ENCODE results near the gene KLHL2. TPM values are rescaled to one million over a fixed set of nuclear protein-coding genes. Genes with fewer than 3 reads are reported as not detected.
"Not testable (repeated sequence)": the region's sequence is repeated elsewhere in the genome, so short reads cannot be mapped to it uniquely, and the experiment has no call there.

The KLHL2 gene
- total RNA-seq, 6 experiments from 2014 or later: 10.9 to 13.7 (median 11.4) TPM

DNA sequence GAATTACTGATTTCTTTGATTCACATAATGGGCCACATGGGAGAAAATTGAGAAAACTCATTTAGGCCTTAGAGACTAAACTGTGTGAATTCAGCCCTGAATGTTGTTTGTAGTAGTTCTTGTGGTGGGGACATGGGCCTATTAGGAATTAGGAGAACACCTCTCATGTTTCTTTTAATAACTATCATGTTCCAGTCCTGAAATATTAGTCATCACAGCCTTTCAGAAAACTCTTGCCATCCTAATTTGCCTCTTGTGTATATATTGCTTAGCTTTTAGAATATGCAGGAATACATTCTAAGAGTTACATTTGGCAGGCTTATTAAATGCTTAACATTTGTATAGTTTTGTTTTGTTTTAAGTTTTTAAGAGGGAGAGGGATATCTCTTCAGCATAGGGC, 33.4 kb downstream of the KLHL2 start:
- H3K27ac Mint-ChIP-seq; DNase-seq; H3K27me3 Mint-ChIP-seq (ENCODE audit: insufficient read depth); H3K36me3 Mint-ChIP-seq (ENCODE audit: low read depth); H3K4me3 Mint-ChIP-seq; H3K9me3 Mint-ChIP-seq: not testable (repeated sequence)
- H3K4me1 Mint-ChIP-seq (ENCODE audit: low read depth): peaks cover 24% of the 10 kb centered on the region

DNA sequence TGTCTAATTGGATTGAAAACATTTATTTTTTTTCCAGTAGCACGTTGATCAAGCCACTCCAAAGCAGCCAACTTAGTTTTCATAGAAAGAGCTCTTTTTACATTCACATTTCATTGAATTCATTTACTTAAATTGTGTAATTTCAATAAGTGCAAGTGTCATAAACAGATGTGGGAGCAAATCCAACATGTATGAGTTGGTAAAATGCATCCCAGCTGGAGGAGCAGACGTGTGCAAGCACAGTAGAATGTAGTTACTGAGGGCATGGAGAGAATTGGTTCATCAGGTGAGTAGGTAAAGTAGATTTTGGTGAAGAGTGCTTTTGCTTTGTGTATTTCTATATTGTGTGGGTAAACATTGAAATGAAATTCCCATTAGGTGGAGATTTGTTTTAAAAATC, 36.8 kb downstream of the KLHL2 start:
- H3K4me1 Mint-ChIP-seq (ENCODE audit: low read depth): peaks cover 14% of the 10 kb centered on the region
- H3K27me3 Mint-ChIP-seq (ENCODE audit: insufficient read depth); DNase-seq; H3K27ac Mint-ChIP-seq; H3K36me3 Mint-ChIP-seq (ENCODE audit: low read depth); H3K4me3 Mint-ChIP-seq; H3K9me3 Mint-ChIP-seq: not testable (repeated sequence)

DNA sequence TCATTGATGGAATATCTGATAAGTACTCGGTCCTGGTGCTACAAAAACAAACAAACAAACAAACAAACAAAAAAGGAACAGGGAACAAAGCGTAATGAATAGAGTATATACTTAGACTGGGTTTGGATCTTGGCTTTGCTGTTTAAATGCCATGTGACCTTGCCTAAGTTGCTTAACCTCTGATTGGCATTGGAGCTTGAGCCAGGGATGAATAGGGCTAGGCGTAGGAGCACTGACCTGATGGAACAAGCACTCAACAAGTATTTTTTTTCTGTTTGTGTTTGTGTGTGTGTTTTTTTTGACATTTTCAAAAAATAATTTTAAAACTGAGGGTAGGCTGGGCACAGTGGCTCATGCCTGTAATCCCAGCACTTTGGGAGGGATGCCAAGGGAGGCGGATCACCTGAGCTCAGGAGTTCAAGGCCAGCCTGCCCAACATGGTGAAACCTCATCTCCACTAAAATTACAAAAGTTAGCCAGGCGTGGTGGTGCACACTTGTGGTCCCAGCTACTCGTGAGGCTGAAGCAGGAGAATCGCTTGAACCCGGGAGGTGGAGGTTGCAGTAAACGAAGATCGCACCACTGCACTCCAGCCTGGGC, 37.3 kb downstream of the KLHL2 start:
- H3K36me3 Mint-ChIP-seq (ENCODE audit: low read depth); H3K9me3 Mint-ChIP-seq; H3K4me3 Mint-ChIP-seq; H3K27me3 Mint-ChIP-seq (ENCODE audit: insufficient read depth); DNase-seq; H3K27ac Mint-ChIP-seq: not testable (repeated sequence)
- peaks cover 14% of the 10 kb centered on the region for H3K4me1 Mint-ChIP-seq (ENCODE audit: low read depth)

DNA sequence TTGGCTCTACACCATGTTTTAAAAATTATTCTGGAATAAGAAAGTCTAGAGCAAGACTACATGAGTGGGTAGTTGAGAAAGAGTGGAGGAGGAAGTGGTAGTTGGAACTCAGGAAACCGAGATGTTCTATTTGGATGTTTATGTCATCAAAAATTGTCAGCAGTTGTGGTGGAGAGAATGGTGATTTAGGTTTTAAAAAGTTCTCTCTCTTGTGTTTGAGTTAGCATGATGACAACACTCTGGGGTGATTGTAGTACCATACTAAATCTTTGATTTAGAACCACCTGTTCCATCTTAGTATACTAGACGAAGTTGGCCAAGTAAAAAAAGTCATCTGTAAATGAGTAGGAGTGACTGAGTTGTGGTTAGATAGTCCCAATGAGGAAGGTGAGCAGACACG, 40.7 kb downstream of the KLHL2 start:
- H3K27ac Mint-ChIP-seq: no peak overlapping the region
- no peaks in the 10 kb centered on the region for H3K36me3 Mint-ChIP-seq (ENCODE audit: low read depth)
- no peaks in the 10 kb centered on the region for H3K4me1 Mint-ChIP-seq (ENCODE audit: low read depth)
- no peaks in the 10 kb centered on the region for H3K27me3 Mint-ChIP-seq (ENCODE audit: insufficient read depth)
- TF ChIP-seq, protein P1, sequence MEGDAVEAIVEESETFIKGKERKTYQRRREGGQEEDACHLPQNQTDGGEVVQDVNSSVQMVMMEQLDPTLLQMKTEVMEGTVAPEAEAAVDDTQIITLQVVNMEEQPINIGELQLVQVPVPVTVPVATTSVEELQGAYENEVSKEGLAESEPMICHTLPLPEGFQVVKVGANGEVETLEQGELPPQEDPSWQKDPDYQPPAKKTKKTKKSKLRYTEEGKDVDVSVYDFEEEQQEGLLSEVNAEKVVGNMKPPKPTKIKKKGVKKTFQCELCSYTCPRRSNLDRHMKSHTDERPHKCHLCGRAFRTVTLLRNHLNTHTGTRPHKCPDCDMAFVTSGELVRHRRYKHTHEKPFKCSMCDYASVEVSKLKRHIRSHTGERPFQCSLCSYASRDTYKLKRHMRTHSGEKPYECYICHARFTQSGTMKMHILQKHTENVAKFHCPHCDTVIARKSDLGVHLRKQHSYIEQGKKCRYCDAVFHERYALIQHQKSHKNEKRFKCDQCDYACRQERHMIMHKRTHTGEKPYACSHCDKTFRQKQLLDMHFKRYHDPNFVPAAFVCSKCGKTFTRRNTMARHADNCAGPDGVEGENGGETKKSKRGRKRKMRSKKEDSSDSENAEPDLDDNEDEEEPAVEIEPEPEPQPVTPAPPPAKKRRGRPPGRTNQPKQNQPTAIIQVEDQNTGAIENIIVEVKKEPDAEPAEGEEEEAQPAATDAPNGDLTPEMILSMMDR (IDR thresholded peaks at IDR 0.05): no peak
- H3K9me3 Mint-ChIP-seq: no peaks in the 10 kb centered on the region
- DNase-seq: no peak
- no peak overlapping the region for H3K4me3 Mint-ChIP-seq

DNA sequence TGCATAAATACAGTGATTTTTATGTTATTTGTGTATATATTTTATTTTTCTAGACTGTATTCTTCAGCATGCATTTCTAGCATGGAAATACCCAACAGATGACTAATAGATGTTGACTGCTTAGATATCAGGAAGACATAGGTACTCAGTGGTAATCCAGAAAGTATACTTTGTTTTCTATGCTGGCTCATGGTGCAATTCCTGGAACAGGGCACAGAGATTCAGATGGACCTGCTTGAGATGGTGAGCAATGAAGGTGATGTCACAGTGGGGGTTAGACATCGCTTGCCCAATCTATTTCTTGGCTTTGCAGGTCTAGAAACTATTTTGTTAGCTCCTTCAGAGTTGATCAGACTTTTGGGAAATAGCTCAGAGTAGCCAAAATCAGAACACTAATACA, 41.5 kb downstream of the KLHL2 start:
- H3K27me3 Mint-ChIP-seq (ENCODE audit: insufficient read depth); H3K36me3 Mint-ChIP-seq (ENCODE audit: low read depth); H3K9me3 Mint-ChIP-seq; H3K27ac Mint-ChIP-seq; H3K4me3 Mint-ChIP-seq; H3K4me1 Mint-ChIP-seq (ENCODE audit: low read depth): not testable (repeated sequence)
- DNase-seq: peak; percentile 0

DNA sequence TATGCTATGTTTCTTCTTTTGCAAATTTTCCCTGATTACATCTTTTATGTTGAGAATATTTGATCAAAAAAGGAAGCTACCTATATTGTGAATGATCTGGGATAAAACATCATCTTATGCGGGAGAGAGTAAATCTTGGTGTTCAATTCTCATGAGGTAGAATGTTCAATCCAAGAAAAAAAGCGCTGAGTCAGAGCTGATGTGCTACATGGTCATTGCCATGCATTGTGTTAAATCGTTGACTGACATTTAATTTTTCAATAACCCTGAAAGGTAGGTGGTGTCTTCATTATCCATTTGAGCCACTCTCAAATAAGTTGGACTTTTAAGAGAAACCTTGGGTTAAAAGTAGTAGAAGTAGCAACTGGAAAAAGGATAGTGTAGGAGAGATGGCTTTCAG, 47.4 kb downstream of the KLHL2 start:
- not testable (repeated sequence) for H3K4me3 Mint-ChIP-seq; H3K9me3 Mint-ChIP-seq; H3K27ac Mint-ChIP-seq; H3K27me3 Mint-ChIP-seq (ENCODE audit: insufficient read depth); H3K36me3 Mint-ChIP-seq (ENCODE audit: low read depth); DNase-seq
- H3K4me1 Mint-ChIP-seq (ENCODE audit: low read depth): peaks cover 11% of the 10 kb centered on the region; the same call in 1 of the 2 replicates

DNA sequence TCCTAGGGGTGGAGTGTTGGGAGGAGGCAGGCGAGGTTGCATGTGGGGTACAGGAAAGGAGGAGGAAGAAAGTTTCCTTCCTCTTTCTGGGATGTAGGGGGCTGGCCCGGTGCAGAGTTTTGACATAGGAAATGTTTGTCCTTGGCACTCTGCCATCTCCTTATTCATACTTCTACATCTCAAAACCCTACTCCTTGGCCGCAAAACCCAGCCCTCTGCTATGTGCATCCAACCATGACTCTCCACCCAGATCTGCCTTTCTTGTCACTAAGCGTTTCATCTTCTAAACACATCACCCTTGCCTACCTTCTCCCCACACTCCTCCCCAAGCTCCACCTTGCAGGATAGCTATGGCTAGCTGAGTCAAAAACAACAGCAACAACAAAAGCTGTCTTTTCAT, 48.1 kb downstream of the KLHL2 start:
- not testable (repeated sequence) for H3K4me3 Mint-ChIP-seq; H3K9me3 Mint-ChIP-seq; H3K27ac Mint-ChIP-seq; H3K27me3 Mint-ChIP-seq (ENCODE audit: insufficient read depth); H3K36me3 Mint-ChIP-seq (ENCODE audit: low read depth); DNase-seq
- H3K4me1 Mint-ChIP-seq (ENCODE audit: low read depth): peaks cover 11% of the 10 kb centered on the region; the same call in 1 of the 2 replicates

DNA sequence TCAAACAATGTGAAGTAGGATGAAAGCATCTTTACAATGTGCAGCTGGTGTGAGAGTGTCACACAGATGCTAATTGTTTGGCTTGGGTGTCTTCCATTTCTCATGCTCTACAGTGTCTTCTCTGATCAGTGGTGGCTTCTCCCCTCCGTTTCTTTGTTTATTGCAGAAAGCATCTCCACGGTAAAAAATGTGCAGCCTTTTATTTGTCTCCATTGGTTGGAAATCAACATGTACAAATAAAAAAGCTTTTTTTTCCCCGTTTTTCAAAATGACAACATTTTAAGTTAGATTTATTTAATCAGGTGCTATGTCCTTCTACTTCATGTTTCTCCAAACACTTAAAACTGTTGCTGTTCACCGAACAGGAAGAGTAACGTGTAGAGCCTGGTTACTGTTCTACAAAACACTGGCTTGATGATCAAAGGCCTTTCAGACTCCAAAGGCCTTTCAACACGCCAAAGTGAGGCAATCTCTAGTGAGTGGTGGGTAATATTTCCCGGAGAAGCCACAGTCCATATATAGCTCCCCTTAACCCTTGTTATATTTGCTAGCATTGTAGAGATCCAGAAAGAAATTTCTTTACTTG, 48.8 kb downstream of the KLHL2 start:
- not testable (repeated sequence) for H3K4me3 Mint-ChIP-seq; H3K27me3 Mint-ChIP-seq (ENCODE audit: insufficient read depth); H3K27ac Mint-ChIP-seq; DNase-seq; H3K36me3 Mint-ChIP-seq (ENCODE audit: low read depth); H3K9me3 Mint-ChIP-seq
- H3K4me1 Mint-ChIP-seq (ENCODE audit: low read depth): peaks cover 11% of the 10 kb centered on the region; the same call in 1 of the 2 replicates

DNA sequence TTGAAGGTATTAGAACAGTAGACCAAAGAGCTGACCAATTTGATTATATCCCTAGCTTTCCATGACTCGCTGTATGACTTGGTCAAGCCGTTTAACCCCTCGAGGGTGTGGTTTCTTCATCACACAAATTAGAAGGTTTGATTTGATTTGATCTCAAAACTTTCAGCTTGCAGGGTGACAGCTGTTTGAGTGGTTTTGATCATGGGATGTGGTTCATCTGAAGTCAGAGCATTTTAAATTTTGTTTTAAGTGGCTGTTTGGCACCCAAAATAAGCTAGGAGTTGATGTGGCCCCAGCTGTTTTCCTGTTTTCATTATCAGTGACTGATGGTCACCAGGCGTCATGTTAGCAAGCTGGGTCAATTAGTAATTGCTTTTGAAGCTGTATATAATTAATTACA, 52.4 kb downstream of the KLHL2 start:
- H3K36me3 Mint-ChIP-seq (ENCODE audit: low read depth); DNase-seq: not testable (repeated sequence)

DNA sequence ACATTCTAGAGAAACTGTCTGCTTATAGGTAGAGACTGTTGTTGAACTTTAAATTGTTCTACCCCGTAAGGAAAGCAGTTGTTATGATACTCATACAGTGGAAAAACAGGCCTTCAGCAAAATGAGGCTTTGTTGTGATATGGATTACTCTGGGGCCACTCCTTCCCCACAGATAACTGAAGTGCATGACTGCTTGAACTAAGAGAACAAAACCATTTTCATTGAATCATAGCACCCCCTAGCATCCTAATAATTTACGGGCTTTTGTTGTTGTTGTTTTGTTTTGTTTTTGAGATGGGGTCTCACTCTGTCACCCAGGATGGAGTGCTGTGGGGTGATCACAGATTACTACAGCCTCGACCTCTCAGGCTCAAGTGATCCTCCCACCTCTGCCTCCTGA, 54.9 kb downstream of the KLHL2 start:
- H3K27ac Mint-ChIP-seq; H3K36me3 Mint-ChIP-seq (ENCODE audit: low read depth); DNase-seq; H3K4me1 Mint-ChIP-seq (ENCODE audit: low read depth); H3K9me3 Mint-ChIP-seq; H3K27me3 Mint-ChIP-seq (ENCODE audit: insufficient read depth); H3K4me3 Mint-ChIP-seq: not testable (repeated sequence)

More for the DNA sequence above, 52.4 kb downstream of the KLHL2 start:
- H3K27me3 Mint-ChIP-seq (ENCODE audit: insufficient read depth); H3K27ac Mint-ChIP-seq; H3K9me3 Mint-ChIP-seq; H3K4me3 Mint-ChIP-seq: not testable (repeated sequence)
- H3K4me1 Mint-ChIP-seq (ENCODE audit: low read depth): peaks cover 11% of the 10 kb centered on the region; the same call in 1 of the 2 replicates

DNA sequence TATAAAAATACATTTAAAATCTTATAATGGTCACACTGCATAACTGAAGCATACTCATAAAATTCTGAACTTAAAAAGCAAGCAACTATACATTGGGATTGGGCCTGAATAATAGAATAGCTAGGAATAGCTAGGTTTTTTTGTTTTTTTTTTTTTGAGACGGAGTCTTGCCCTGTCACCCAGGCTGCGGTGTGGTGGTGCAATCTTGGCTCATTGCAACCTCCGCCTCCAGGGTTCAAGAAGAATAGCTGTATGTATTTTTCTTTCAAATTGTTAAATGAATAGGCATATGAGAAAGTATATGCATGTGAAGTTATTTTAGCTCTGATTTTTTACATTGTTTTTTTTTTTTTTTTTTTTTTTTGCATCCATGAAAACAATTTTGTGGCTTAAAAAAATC, 56.1 kb downstream of the KLHL2 start:
- not testable (repeated sequence) for H3K27ac Mint-ChIP-seq; H3K4me3 Mint-ChIP-seq; H3K36me3 Mint-ChIP-seq (ENCODE audit: low read depth); H3K9me3 Mint-ChIP-seq; DNase-seq; H3K27me3 Mint-ChIP-seq (ENCODE audit: insufficient read depth); H3K4me1 Mint-ChIP-seq (ENCODE audit: low read depth)

DNA sequence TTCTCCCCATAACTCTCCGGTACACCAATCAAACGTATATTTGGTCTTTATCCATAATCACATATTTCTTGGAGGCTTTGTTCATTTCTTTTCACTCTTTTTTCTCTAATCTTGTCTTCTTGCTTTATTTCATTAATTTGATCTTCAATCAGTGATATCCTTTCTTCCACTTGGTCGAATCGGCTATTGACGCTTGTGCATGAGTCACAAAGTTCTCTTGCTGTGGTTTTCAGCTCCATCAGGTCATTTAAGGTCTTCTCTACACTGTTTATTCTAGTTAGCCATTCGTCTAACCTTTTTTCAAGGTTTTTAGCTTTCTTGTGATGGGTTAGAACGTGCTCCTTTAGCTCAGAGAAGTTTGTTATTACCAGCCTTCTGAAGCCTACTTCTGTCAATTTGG, 62.6 kb downstream of the KLHL2 start:
- not testable (repeated sequence) for H3K27ac Mint-ChIP-seq; H3K27me3 Mint-ChIP-seq (ENCODE audit: insufficient read depth); H3K4me1 Mint-ChIP-seq (ENCODE audit: low read depth); H3K4me3 Mint-ChIP-seq; DNase-seq; H3K9me3 Mint-ChIP-seq
- H3K36me3 Mint-ChIP-seq (ENCODE audit: low read depth): peaks cover 23% of the 10 kb centered on the region

DNA sequence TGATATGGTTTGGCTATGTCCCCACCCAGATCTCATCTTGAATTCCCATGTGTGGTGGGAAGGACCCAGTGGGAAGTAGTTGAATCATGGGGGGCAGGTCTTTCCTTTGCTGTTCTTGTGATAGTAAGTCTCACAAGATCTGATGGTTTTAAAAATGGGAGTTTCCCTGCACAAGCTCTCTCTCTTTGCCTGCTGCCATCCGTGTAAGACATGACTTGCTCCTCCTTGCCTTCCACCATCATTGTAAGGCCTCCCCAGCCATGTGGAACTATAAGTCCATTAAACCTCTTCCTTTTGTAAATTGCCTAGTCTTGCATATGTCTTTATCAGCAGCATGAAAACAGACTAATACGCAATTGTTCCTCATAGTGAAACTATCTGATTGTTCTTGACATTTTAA, 66.1 kb downstream of the KLHL2 start:
- H3K4me1 Mint-ChIP-seq (ENCODE audit: low read depth): not testable (repeated sequence)

More for the DNA sequence above, 66.1 kb downstream of the KLHL2 start:
- H3K27me3 Mint-ChIP-seq (ENCODE audit: insufficient read depth); H3K9me3 Mint-ChIP-seq; H3K4me3 Mint-ChIP-seq; DNase-seq; H3K27ac Mint-ChIP-seq: not testable (repeated sequence)
- H3K36me3 Mint-ChIP-seq (ENCODE audit: low read depth): peaks cover 23% of the 10 kb centered on the region
